ENCODE measurements around the gene KCTD10.
A peak's percentile ranks its signal among the peaks of the same experiment; 100 is the strongest.

The KCTD10 gene

GRCh38 chr12:109495012-109495411 lies 17.9 kb upstream of the KCTD10 start:
- DNase-seq (ENCODE audit: insufficient read length, low spot score): no peak
- FAIRE-seq: no peak

- FAIRE-seq: no peak
- no peak for DNase-seq (ENCODE audit: insufficient read length, low spot score)
Measured at GRCh38 chr12:109494348-109494881, 17.3 kb upstream of the KCTD10 start.

- FAIRE-seq (no peak), DNase-seq (ENCODE audit: insufficient read length, low spot score) (no peak)
Measured at GRCh38 chr12:109493938-109494337, 16.8 kb upstream of the KCTD10 start.

- DNase-seq (ENCODE audit: insufficient read length, low spot score): no peak
- FAIRE-seq: no peak
Measured at GRCh38 chr12:109493090-109493489, 16.0 kb upstream of the KCTD10 start.

GRCh38 chr12:109492371-109492770 lies 15.3 kb upstream of the KCTD10 start:
- FAIRE-seq: no peak

GRCh38 chr12:109491671-109492070 lies 14.6 kb upstream of the KCTD10 start:
- no peak for DNase-seq (ENCODE audit: insufficient read length, low spot score)

More at GRCh38 chr12:109492371-109492770, 15.3 kb upstream of the KCTD10 start:
- DNase-seq (ENCODE audit: insufficient read length, low spot score): no peak

GRCh38 chr12:109489955-109490565 lies 13.0 kb upstream of the KCTD10 start:
- DNase-seq (ENCODE audit: insufficient read length, low spot score) (no peak), FAIRE-seq (no peak)

More at GRCh38 chr12:109491671-109492070, 14.6 kb upstream of the KCTD10 start:
- FAIRE-seq: no peak

- no peak for FAIRE-seq
- no peak for DNase-seq (ENCODE audit: insufficient read length, low spot score)
Measured at GRCh38 chr12:109489016-109489954, 12.2 kb upstream of the KCTD10 start.

GRCh38 chr12:109488051-109488665 lies 11.1 kb upstream of the KCTD10 start:
- FAIRE-seq: no peak
- DNase-seq (ENCODE audit: insufficient read length, low spot score): no peak

GRCh38 chr12:109487181-109488050 lies 10.3 kb upstream of the KCTD10 start:
- FAIRE-seq (no peak), DNase-seq (ENCODE audit: insufficient read length, low spot score) (no peak)

- FAIRE-seq (no peak), DNase-seq (ENCODE audit: insufficient read length, low spot score) (no peak)
Measured at GRCh38 chr12:109485201-109485600, 8.1 kb upstream of the KCTD10 start.

GRCh38 chr12:109483346-109483745 lies 6.2 kb upstream of the KCTD10 start:
- no peak for FAIRE-seq
- no peak for DNase-seq (ENCODE audit: insufficient read length, low spot score)

- DNase-seq (ENCODE audit: insufficient read length, low spot score) (no peak), FAIRE-seq (no peak)
Measured at GRCh38 chr12:109482894-109483293, 5.8 kb upstream of the KCTD10 start.

- DNase-seq (ENCODE audit: insufficient read length, low spot score) (no peak), FAIRE-seq (no peak)
Measured at GRCh38 chr12:109482491-109482890, 5.4 kb upstream of the KCTD10 start.

- FAIRE-seq (no peak), DNase-seq (ENCODE audit: insufficient read length, low spot score) (no peak)
Measured at GRCh38 chr12:109481863-109482262, 4.8 kb upstream of the KCTD10 start.

GRCh38 chr12:109480356-109480755 lies 3.3 kb upstream of the KCTD10 start:
- DNase-seq (ENCODE audit: insufficient read length, low spot score): no peak
- no peak for FAIRE-seq

- no peak for FAIRE-seq
- DNase-seq (ENCODE audit: insufficient read length, low spot score): no peak
Measured at GRCh38 chr12:109479761-109480160, 2.7 kb upstream of the KCTD10 start.

GRCh38 chr12:109477963-109478315 lies 839 bp upstream of the KCTD10 start:
- peak; percentile 4 for FAIRE-seq

GRCh38 chr12:109476807-109477184 lies 304 bp downstream of the KCTD10 start:
- DNase-seq (ENCODE audit: insufficient read length, low spot score): no peak
- FAIRE-seq: no peak

More at GRCh38 chr12:109477963-109478315, 839 bp upstream of the KCTD10 start:
- no peak for DNase-seq (ENCODE audit: insufficient read length, low spot score)

All from GM19239 (cell line).